HG03103 (cell line): Measurements from ENCODE around the gene SH3BP5L.

Experiments used
- ATAC-seq: cut with Tn5 transposase; IDR thresholded peaks from one replicate; pipeline ENCODE4 v1.9.1; 2021; ENCODE audit warnings: low read depth; ENCODE audit not compliant: unreplicated experiment

SH3BP5L gene

DNA sequence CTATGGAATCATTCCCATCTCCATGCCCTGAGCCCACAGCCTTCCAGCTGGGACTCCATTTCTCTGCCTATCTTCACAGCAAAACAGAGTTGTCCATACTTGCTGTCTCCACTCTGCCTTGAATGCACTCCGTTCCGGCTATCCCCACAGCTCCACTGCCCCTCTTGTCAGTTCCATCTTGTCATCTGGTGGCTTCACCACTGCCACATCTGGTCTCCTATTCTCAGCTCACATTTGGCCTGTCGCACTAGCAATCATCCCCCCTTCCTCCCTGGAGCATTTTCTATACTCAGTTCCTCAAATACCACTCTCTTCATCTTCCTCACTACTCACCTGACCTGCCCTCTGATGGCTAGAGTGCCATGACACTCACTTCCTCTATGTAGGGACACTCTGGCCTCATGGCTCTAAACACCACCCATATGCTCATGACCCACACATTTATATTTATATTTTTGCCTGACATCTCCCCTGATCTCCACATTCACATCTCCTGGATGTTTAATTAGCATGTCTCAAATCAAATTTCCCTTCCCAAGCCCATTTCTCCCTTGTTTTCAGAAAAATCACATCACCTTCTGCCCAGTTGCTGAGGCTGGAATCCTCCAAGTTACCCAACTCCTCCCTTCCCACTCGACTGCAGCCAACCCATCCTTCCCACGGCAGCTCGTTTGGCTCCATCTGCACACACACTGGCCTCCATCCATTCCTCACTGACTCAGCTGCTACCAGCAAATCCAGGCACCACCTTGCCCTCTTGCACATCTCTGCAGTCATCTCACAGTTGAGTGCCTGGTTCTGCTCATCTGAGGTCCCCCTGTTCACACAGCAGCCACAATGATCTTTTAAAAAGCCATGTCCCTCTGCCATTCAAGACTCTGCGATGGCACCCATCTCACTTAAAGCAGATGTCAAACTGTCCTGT, 27.0 kb upstream of the SH3BP5L start:
- peak; percentile 53 for ATAC-seq

DNA sequence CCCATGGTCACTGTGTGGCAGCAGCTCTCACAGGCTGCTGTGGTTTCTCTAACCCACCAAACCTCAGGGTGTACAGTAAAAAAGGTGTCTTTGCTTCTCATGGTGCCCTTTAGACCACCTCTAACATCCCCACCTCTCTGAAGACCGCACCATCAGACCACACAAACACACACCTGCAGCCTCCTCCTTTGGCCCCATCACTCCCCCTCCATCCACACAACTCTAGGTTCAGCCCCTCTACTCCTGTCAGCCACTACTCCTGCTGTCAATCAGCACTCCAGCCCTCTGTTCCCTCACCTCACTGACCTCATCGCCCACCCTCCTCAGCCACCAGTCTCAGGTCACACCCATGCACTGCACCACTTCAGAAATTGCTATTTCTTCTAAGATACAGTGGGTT, 25.7 kb upstream of the SH3BP5L start:
- no peak for ATAC-seq

DNA sequence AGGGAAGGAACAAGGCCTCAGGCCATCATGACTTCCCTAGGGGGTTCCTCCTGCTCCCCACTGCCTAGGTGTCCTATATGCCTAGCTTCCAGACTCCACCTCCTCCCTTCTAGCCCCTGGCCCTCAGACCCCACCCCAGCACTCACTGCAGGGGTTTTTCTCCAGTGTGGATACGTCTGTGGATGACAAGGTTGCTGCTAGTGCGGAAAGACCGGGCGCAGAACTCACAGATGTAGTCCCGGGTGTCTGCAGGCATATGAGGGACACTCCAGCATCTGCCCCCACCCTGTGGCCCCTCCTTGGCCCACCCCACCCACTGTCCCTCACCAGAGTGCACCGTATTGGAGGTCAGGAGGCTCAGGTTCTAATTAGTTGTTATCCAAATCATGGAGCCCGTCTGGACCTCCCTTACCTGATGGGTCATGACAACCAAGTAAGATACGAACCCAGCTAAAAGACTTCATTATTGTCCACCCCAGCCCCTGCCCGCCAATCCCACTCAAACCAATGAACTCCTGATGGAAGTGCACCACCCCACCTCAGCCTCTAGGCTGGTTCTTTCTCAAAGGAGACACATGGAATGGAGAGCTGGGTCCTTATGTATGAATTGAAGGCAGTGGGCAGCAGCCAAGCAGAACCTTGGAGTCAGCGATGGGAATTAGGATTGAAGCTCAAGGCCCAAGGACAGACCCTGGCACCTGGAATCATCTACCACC, 25.0 kb upstream of the SH3BP5L start:
- ATAC-seq = no peak

DNA sequence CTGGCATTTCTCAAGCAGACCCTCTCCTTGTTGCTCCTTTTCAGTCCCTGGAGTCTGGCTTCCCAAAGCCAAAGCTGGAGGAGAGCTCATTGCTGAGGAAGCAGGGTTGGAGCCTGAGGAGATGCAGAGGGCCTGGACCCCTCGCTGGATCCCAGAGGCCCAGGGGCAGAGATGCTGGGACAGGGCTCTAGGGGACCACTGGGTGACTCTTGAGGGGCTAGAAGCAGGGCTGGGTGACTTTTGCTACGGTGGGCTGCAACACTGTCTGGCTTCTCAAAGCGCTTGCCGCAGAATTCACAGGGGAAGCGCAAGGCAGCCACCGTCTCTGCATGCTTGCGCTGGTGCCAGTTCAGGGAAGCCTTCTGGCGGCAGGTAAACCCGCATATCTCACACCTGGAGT, 24.4 kb upstream of the SH3BP5L start:
- ATAC-seq = no peak

DNA sequence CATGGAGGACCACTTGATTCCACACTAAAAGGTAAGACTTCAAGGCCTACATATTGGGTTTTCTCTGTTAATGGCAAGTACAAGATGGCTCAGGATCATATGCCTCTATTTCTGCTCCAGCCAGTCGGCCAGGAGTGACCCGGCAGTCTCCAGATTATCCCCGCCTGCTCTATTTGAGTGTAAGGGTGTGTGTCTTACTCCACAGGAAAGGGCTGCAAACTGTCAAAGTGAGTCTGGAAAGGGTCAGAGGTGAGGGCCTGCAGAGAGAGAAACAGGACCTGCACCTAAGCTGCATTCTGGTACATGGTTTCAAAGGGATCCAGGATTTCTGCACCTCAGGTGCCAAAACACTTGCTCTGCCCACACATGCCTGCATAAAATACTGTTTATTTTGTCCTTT, 23.9 kb upstream of the SH3BP5L start:
- no peak for ATAC-seq

DNA sequence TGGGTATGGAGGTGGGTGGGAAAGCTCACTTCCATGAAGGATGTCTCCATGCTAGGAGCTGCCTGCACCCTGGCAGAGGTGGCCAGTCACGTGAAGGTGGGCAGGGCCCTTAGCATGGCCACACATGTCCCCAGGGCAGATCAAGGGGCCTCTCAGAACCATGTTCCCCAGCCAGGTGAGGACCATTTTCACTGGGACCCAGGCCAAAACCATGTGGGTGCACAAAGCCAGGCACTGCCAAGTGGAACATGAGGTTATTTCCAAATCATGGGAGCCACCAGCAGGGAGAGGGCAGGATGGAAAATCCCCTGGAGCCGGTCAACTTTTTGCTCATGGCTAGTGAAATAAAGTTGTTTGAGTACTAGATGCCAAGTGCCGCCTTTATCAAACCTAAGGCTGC, 23.4 kb upstream of the SH3BP5L start:
- ATAC-seq = no peak

DNA sequence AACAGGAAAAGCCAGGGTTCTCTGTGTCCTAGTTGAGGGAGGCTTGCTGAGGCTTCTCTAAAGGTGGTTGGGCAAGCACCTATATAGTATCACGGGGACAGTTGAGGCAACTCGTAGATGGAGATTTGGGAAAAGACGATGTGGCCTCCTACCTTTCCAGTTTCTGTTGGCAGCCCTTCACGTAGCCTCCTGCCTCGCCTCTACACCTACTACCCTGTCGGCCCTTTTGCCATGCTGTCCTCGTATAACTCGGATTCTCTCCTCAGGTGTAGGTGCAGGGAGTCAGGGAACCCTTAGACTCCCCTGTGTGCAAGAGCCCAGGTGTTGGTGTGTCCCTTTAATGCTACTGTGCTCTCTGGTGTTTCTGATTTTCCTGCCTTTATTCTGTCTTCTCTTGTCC, 22.9 kb upstream of the SH3BP5L start:
- no peak for ATAC-seq

DNA sequence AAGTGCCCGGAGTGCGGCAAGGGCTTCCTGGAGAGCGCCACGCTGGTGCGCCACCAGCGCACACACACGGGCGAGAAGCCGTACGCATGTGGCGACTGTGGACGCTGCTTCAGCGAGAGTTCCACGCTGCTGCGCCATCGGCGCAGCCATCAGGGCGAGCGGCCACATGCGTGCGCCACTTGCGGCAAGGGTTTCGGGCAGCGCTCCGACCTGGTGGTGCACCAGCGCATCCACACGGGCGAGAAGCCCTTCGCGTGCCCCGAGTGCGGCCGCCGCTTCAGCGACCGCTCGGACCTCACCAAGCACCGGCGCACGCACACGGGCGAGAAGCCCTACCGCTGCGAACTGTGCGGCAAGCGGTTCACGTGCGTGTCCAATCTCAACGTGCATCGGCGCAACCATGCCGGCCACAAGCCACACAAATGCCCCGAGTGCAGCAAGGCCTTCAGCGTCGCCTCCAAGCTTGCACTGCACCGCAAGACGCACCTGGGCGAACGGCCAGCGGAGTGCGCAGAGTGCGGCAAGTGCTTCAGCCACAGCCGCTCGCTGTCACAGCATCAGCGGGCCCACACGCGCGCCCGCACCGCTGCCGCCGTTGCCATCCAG, 22.3 kb upstream of the SH3BP5L start:
- no peak for ATAC-seq

DNA sequence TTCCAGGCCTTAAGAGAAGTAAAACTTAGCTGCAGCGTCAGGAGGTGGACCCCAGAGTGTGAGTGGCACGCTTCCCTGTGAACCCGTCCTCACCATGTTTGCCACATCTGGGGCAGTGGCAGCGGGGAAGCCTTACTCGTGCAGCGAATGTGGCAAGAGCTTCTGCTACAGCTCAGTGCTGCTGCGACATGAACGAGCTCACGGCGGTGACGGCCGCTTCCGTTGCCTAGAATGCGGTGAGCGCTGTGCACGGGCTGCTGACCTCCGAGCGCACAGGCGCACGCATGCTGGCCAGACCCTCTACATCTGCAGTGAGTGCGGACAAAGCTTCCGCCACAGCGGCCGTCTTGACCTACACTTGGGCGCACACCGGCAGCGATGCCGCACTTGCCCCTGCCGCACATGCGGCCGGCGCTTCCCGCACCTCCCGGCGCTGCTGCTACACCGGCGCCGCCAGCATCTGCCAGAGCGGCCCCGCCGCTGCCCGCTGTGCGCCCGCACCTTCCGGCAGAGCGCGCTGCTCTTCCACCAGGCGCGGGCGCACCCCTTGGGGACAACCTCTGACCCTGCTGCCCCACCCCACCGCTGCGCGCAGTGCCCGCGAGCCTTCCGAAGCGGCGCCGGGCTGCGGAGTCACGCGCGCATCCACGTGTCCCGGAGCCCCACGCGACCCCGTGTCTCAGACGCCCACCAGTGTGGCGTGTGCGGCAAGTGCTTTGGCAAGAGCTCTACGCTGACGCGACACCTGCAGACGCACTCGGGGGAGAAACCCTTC, 21.7 kb upstream of the SH3BP5L start:
- no peak for ATAC-seq

DNA sequence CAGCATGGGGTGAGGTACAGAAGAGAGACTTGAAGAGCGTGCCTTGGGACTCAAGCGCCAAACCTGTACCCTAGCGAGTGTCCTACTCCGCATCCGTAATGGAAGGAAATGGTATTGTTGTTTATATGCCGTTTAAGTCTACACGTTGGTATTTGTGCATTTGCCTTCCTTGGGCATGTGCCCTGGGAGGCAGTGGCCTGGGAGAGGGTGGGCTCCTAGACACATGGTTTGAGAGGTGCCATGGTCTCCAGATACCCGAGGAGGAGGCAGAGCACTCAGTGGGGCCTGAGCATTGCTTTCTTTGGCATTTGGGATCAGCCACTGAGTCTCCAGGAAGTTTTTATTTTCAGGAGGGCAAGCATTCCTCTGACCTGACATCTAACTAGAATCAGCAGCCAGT, 18.8 kb upstream of the SH3BP5L start:
- no peak for ATAC-seq

DNA sequence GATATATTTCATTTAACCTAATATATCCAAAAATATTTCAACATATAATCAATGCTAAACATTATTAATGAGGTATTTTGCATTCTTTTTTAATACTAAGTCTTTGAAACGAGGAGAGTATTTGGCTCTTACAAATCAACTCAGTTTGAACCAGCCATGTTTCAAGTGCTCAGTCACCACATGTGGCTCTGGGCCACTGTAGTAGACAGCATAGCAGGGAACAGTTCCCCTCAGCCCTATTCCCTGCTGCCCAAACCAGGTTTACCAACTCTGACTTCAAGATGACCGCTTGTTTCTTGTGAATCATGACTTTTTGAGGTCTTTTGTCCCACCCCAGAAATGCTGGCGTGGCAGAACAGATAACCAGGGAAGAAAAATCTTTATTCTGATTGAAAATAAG, 18.0 kb upstream of the SH3BP5L start:
- ATAC-seq = no peak

DNA sequence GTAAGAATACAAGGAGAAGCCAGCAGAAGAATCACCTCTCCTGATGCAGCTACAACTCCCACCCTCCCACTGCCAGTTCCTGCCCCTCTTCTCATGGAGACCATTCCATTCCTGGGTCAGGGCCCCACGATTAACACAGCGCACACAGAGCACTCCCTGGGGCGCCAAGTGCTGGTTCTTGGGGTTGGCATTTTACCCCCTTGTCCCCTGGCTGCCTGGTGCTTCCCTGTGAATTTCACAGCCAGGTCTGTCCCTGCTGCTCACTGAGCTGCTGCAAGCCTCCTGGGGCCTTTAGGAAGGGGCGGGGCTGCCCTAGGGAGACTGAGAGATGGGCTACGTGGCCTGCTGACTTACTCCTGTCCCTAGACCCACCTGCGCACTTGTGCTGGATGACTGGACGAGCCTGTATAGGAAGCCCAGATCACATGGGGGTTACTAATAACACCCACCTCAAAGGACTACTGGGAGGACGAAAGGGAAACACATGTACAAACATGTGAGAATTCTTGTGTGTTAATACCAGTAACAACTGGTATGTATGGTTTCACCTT, 17.1 kb upstream of the SH3BP5L start:
- ATAC-seq = peak; percentile 23

DNA sequence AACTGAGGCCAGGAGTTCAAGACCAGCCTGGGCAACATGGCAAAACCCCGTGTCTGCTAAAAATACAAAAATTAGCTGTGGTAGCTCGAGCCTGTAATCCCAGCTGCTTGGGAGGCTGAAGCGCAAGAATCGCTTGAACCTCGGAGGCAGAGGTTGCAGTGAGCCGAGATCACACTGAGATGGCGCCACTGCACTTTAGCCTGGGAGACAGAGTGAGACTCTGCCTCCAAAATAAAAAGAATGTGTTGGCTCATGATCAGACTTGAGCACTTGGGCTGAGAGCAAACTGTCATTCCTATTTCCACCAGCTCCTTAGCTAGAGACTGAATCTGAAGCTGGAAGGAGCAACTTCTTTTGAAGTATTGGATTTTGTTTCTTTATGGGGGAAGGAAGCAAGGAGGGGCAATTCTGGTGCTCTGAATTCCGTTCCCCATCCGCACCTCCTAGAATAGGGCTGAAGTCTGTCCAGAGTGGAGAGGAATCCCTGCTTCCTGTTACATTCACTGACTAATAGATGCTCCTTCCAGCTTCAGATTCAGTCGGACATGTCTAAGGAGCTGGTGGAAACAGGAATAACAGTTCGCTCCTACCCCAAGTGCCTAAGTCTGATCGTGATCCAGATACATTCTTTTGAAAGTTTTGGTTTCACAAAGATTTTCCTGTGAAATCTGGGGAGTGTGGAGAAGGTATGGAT, 16.1 kb upstream of the SH3BP5L start:
- ATAC-seq = no peak

DNA sequence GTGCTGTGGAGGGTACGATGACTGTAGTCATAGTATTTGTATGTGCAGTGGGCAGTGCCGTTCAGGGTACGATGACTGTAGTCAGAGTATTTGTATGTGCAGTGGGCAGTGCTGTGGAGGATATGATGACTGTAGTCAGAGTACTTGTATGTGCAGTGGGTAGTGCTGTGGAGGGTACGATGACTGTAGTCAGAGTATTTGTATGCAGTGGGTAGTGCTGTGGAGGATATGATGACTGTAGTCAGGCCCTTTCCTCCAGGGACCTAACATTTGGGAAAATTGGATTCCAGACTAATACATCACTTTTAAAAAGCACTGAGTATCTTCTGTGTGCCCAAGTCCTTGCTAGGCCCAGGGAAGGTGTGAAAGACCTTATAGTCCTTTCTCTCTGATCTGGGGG, 15.2 kb upstream of the SH3BP5L start:
- no peak for ATAC-seq

DNA sequence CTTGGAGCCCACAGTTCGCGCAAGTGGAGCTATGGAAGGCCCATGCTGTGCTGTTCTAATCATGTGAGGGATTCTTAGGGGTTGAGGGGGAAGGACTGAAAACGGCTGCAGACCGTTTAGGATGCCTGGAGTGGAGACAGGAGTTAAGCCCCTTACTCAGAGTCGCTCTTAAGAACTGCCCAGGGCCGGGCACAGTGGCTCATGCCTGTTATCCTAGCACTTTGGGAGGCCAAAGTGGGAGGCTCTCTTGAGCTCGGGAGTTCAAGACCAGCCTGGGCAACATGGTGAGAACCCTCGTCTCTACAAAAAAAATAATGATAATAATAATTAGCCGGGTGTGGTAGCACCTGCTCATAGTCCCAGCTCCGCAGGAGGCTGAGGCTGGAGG, 13.4 kb upstream of the SH3BP5L start:
- ATAC-seq = no peak

DNA sequence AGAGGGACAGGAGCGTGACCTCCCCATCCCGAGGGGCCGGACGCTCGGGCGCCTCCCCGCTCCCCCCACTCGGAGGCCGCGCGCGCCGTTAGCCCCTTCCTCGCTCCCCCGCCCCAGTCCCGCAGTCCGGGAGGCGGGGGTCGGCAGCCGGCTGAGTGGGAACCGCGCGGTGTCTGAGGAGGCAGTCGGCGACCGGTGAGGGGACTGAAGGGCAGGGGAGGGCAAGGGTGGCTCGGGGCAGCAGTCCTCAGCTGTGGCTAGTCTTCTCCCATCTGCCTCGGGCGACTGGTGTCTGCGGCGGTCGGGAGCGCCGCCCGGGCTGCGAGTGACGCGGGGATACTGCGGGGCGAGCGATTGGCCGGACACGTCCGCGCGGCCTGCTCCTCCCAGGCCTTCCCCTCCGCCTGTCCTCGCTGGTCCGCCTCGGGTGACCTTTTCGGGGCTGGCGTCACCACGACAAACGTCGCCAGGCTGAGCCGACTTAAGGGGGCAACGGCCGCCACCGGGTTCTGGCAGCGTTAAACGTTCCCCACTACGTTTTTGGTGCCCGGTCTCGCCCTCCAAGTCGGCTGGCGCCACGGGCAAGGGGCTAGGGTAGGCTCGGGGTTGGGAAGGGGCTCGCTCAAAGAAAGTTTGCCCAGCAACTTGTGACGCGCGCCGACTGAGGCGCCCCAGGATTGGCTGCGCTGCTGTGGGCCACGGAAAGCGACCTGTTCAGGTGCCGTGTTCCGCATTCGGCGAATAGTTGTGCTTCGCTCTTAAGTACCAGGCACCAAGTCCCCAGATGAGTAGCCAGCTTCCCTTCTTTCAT, 12.8 kb upstream of the SH3BP5L start:
- ATAC-seq = peak; percentile 57

DNA sequence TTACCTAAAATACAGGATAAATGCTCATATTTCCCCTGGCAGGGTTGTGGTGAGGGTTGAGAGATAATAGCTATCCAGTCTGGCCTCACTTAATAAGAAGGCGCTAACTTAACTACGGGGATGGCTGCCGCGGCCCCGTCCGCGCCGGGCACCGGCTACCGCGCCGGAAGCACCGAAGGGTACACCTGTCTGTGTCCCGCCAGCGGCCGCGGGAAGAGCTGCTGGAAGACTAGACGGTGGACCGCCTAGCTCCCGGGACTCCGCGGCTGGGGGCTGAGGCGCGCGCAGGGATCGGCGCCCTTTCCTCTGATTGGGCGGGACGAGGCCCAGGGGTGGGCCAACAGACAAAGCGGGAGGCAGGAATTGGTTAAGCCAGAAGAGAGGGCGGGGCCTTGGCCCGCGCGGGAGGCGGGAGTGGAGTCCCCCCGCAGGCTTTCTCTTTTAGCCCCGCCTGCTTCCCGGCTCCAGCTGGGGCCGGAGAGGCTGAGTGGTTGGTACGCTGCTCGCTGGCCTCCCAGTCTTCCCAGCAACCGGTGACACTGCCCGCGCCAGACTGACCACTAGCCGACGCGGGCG, 12.2 kb upstream of the SH3BP5L start, which contains the start of gene ZNF672:
Gene ZNF672 (plus strand): TSS at position 444 of the 576 bp plus-strand sequence. CDS start 9,051 bp downstream, outside the sequence.
- ATAC-seq = peak; percentile 73

DNA sequence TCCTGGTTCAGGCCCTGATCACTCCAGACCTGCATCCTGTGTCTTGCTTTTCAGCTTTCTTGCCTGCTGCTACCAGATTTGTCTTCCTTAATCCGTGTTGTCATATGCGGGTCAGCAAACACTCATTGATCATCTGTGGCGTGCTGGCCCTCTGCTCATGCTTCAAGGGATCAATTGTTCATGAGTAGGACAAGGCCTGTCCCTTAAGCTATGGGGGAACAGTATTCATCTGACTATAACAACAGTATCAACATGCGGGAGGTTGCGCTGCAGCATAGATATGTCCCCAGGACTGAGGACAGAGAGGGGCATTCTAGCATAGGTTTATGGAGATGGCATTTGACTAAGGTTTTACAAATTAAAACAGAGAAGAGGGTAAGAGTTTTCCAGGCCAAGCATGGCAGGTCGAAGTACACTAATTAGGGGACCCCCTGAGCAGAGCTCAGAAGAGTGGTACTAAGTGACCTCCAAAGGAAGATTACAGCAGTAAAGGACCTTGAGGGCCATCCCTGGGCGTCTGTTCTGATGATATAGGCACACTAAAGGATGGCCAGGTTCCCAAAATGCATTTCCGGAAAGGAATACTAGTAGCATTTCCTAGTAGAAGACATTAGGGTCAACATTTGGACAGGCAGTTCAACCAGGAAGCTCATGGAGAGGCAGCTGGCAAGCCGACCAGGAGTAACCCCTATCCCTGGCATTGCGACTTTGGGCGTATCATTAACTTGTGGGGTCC, 11.5 kb upstream of the SH3BP5L start:
- no peak for ATAC-seq
